Measurements from ENCODE around the gene DGAT2L6.
"Not testable (repeated sequence)": the region's sequence is repeated elsewhere in the genome, so short reads cannot be mapped to it uniquely, and the experiment has no call there.

The DGAT2L6 gene

GRCh38 chrX:70201732-70202131 is 24.4 kb downstream of the DGAT2L6 start:
- ATAC-seq: no peak

GRCh38 chrX:70208479-70208878 is 31.2 kb downstream of the DGAT2L6 start:
- no peak for ATAC-seq

GRCh38 chrX:70209570-70209969 is 32.3 kb downstream of the DGAT2L6 start:
- ATAC-seq: not testable (repeated sequence)

GRCh38 chrX:70219938-70220764 is 42.9 kb downstream of the DGAT2L6 start:
- ATAC-seq: no peak

GRCh38 chrX:70226048-70226447 is 48.8 kb downstream of the DGAT2L6 start:
- ATAC-seq: no peak

- ATAC-seq: no peak
Observed at GRCh38 chrX:70226687-70227086, 49.4 kb downstream of the DGAT2L6 start.

- ATAC-seq: no peak
Observed at GRCh38 chrX:70231666-70232065, 54.4 kb downstream of the DGAT2L6 start.

GRCh38 chrX:70234355-70234754 is 57.1 kb downstream of the DGAT2L6 start, which contains the start of gene AWAT1:
TSS of gene AWAT1 (plus strand) at chrX:70234655. CDS start at chrX:70234696, 41 bp downstream.
- no peak for ATAC-seq

- no peak for ATAC-seq
Observed at GRCh38 chrX:70240751-70241150, 63.5 kb downstream of the DGAT2L6 start.

- no peak for ATAC-seq
Observed at GRCh38 chrX:70241501-70241900, 64.2 kb downstream of the DGAT2L6 start.

GRCh38 chrX:70243601-70244000 is 66.3 kb downstream of the DGAT2L6 start:
- ATAC-seq: not testable (repeated sequence)

- no peak for ATAC-seq
Observed at GRCh38 chrX:70244881-70245280, 67.6 kb downstream of the DGAT2L6 start.

- no peak for ATAC-seq
Observed at GRCh38 chrX:70247252-70247651, 70.0 kb downstream of the DGAT2L6 start.

GRCh38 chrX:70252491-70252890 is 75.2 kb downstream of the DGAT2L6 start:
- ATAC-seq: no peak

- peak; percentile 70 to 79 for ATAC-seq
Observed at GRCh38 chrX:70253377-70254062, 76.2 kb downstream of the DGAT2L6 start.

GRCh38 chrX:70254063-70254400 is 76.7 kb downstream of the DGAT2L6 start:
- peak in 1 of 2 donors; percentile 17 for ATAC-seq

- no peak for ATAC-seq
Observed at GRCh38 chrX:70254909-70255308, 77.6 kb downstream of the DGAT2L6 start.
